GM20000 (cell line): ENCODE measurements around the gene FAM171A2.

ENCODE experiments used
- DNase-seq: peaks from one replicate; pipeline ENCODE4 v3.0.0; 2012; ENCODE audit warnings: low spot score
- CTCF ChIP-seq: IDR thresholded peaks from 2 replicates; pipeline ENCODE4 v1.5.1; 2012; ENCODE audit warnings: mild to moderate bottlenecking, control low read depth; ENCODE audit errors: extremely low read depth, missing control alignments

Gene FAM171A2

GRCh38 chr17:44352828-44353671, 10.6 kb downstream of the FAM171A2 start:
- no peak for TF ChIP-seq CTCF
- DNase-seq, result peak; percentile 23

DNA sequence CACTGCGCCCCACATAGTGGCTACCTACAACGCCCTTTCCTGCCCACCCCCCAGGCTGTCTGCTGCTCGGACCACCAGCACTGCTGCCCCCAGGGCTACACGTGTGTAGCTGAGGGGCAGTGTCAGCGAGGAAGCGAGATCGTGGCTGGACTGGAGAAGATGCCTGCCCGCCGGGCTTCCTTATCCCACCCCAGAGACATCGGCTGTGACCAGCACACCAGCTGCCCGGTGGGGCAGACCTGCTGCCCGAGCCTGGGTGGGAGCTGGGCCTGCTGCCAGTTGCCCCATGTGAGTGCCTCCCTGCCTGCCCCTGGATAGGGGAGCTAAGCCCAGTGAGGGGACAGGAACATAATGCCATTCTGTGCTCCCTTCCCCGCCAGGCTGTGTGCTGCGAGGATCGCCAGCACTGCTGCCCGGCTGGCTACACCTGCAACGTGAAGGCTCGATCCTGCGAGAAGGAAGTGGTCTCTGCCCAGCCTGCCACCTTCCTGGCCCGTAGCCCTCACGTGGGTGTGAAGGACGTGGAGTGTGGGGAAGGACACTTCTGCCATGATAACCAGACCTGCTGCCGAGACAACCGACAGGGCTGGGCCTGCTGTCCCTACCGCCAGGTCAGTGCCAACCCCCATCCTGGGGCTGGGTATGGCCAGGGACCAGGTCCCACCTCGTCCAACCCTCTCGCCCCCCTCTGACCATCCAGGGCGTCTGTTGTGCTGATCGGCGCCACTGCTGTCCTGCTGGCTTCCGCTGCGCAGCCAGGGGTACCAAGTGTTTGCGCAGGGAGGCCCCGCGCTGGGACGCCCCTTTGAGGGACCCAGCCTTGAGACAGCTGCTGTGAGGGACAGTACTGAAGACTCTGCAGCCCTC, 11.5 kb downstream of the FAM171A2 start:
- peak; percentile 18 for DNase-seq

GRCh38 chr17:44351464-44351863, 12.2 kb downstream of the FAM171A2 start:
- no peak for DNase-seq
- TF ChIP-seq CTCF, result no peak

More for the DNA sequence above, 11.5 kb downstream of the FAM171A2 start:
- no peak for TF ChIP-seq CTCF

DNA sequence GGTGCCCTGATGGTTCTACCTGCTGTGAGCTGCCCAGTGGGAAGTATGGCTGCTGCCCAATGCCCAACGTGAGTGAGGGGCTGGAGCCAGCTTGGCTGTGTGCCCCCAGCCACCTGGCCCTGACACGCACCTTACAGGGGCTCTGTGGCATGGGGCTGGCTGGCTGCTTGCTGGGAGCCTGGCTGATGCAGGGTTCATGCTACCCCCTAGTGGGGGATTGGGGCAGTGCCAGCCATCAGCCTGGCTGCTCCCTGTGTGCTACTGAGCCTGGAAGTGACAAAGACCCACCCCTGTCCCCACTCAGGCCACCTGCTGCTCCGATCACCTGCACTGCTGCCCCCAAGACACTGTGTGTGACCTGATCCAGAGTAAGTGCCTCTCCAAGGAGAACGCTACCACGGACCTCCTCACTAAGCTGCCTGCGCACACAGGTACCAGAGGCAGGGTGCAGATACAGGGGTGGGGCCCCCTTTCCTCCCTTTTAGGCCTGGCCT, 12.9 kb downstream of the FAM171A2 start:
- DNase-seq, result peak; percentile 87
- peak; percentile 96 for TF ChIP-seq CTCF

DNA sequence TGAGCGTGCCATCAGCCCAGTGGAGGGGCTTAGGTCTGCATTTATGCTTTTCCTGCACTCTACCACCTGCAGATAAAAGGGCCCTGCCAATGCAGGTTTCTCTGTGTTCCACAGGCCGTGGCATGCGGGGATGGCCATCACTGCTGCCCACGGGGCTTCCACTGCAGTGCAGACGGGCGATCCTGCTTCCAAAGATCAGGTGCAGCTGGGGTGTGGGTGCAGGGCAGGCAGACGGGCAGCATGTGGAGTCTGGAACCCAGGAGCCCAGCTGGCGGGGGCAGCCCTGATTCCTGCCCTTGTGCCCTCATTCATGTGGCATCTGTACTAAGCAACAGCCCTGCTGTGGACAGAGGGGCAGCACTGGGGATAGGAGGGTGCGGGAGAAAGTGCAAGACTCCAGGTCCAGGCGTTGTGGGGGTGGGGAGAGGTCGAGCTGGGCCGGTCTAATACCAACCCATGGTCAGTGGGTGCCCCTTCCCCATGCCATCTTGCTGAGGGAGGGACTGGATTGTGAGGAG, 14.0 kb downstream of the FAM171A2 start:
- no peak for DNase-seq
- no peak for TF ChIP-seq CTCF

DNA sequence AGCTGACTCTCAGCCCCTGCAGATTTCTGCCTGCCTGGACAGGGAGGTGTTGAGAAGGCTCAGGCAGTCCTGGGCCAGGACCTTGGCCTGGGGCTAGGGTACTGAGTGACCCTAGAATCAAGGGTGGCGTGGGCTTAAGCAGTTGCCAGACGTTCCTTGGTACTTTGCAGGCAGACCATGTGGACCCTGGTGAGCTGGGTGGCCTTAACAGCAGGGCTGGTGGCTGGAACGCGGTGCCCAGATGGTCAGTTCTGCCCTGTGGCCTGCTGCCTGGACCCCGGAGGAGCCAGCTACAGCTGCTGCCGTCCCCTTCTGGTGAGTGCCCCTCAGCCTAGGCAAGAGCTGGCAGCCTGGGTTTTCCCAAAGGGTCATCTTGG, 14.7 kb downstream of the FAM171A2 start:
- no peak for DNase-seq
- TF ChIP-seq CTCF, result no peak
